SK-N-SH treated with all-trans-retinoic acid at 6 μM for 48 hours (cell line): ENCODE measurements around the gene MYRF.

Source experiments
- ESRRG ChIP-seq: fragments of 250-450 bp; sonication (Bioruptor Pico); IDR thresholded peaks from 2 replicates; pipeline ENCODE4 v1.6.1; 2021; ENCODE audit warnings: mild to moderate bottlenecking
- GLIS3 ChIP-seq: fragments of 250-450 bp; sonication (Bioruptor Pico); IDR thresholded peaks from 2 replicates; pipeline ENCODE4 v1.5.0; 2020; ENCODE audit warnings: mild to moderate bottlenecking, moderate library complexity
- ISL1 ChIP-seq: fragments of 250-450 bp; sonication (Bioruptor Pico); IDR thresholded peaks from 2 replicates; pipeline ENCODE4 v2.1.2; 2022; ENCODE audit warnings: mild to moderate bottlenecking, moderate library complexity
- PATZ1 ChIP-seq: fragments of 250-450 bp; sonication (Bioruptor Pico); IDR thresholded peaks from 2 replicates; pipeline ENCODE4 v1.8.0; 2020; ENCODE audit warnings: mild to moderate bottlenecking, moderate library complexity, borderline replicate concordance
- POU6F1 ChIP-seq: fragments of 250-450 bp; sonication (Bioruptor Pico); IDR thresholded peaks from 2 replicates; pipeline ENCODE4 v1.8.0; 2021; ENCODE audit warnings: low read depth, mild to moderate bottlenecking, moderate library complexity, borderline replicate concordance
- RARB ChIP-seq: fragments of 250-450 bp; sonication (Bioruptor Pico); IDR thresholded peaks from 2 replicates; pipeline ENCODE4 v1.8.0; 2021; ENCODE audit warnings: mild to moderate bottlenecking, moderate library complexity
- ZFP3 ChIP-seq: fragments of 250-450 bp; sonication (Bioruptor Pico); IDR thresholded peaks from 2 replicates; pipeline ENCODE4 v1.5.0; 2020; ENCODE audit warnings: mild to moderate bottlenecking, moderate library complexity
- ZFP30 ChIP-seq: fragments of 450-650 bp; formaldehyde crosslinking; IDR thresholded peaks from 2 replicates; pipeline ENCODE4 v1.5.0; 2022; ENCODE audit warnings: mild to moderate bottlenecking, moderate library complexity
- ZNF565 ChIP-seq: fragments of 450-650 bp; formaldehyde crosslinking; conservative IDR thresholded peaks from 2 replicates; pipeline ENCODE4 v1.5.0; 2020; ENCODE audit warnings: low read depth, mild to moderate bottlenecking, moderate library complexity
- ZNF70 ChIP-seq: fragments of 450-650 bp; formaldehyde crosslinking; IDR thresholded peaks from 2 replicates; pipeline ENCODE4 v1.5.0; 2020; ENCODE audit warnings: mild to moderate bottlenecking, moderate library complexity
- ZNF8 ChIP-seq: fragments of 450-650 bp; formaldehyde crosslinking; IDR thresholded peaks from 2 replicates; pipeline ENCODE4 v1.5.0; 2020; ENCODE audit warnings: mild to moderate bottlenecking, moderate library complexity

DNA sequence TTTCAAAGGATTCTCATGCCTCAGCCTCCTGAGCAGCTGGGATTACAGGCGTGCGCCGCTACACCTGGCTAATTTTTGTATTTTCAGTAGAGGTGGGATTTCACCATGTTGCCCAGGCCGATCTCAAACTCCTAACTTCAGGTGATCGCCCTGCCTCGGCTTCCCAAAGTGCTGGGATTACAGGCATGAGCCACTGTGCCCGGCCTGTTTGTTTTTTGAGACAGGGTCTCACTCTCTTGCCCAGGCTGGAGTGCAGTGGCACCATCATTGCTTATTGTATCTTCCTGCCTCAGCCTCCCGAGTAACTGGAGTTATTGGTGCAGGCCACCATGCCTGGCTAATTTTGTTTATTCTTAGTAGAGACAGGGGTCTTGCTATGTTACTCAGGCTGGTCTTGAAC is 83.8 kb downstream of the MYRF start:
- TF ChIP-seq PATZ1 (CRISPR knock-in tag), result no peak
- TF ChIP-seq ZNF565 (CRISPR knock-in tag), result no peak
- TF ChIP-seq ESRRG (CRISPR knock-in tag), result no peak
- TF ChIP-seq GLIS3 (CRISPR knock-in tag), result no peak
- no peak for TF ChIP-seq ISL1 (CRISPR knock-in tag)
- no peak for TF ChIP-seq ZFP30 (CRISPR knock-in tag)
- TF ChIP-seq ZNF8 (CRISPR knock-in tag), result no peak
- TF ChIP-seq ZFP3, result no peak
- no peak for TF ChIP-seq ZNF70 (CRISPR knock-in tag)
- no peak for TF ChIP-seq POU6F1 (CRISPR knock-in tag)
- TF ChIP-seq RARB (CRISPR knock-in tag), result no peak
